ENCODE measurements around the gene ZNF300.

GRCh38 chr5:150895431-150896428, 9.1 kb downstream of the ZNF300 start:
- TF ChIP-seq CTCF (IDR thresholded peaks at IDR 0.05), result no peak
- TF ChIP-seq POLR2A (IDR thresholded peaks at IDR 0.05), result no peak
